HFFc6 (cell line): Measurements from ENCODE around the gene CAMK2N2. TPM values are rescaled to one million over a fixed set of nuclear protein-coding genes. Genes with fewer than 3 reads are reported as not detected.

ENCODE experiments used
- DNase-seq: peaks from one replicate; pipeline ENCODE4 v3.0.0-alpha.2; 2018
- H3K27ac Mint-ChIP-seq: 2 replicates; pipeline ENCODE4 v1.8.0; 2020; ENCODE audit warnings: mild to moderate bottlenecking, mixed read lengths
- H3K27me3 Mint-ChIP-seq: 2 replicates; pipeline ENCODE4 v1.8.0; 2021; ENCODE audit warnings: mild to moderate bottlenecking, moderate library complexity, mixed read lengths; ENCODE audit not compliant: insufficient read depth
- H3K36me3 Mint-ChIP-seq: 2 replicates; pipeline ENCODE4 v1.8.0; 2021; ENCODE audit warnings: low read depth, mixed read lengths
- H3K4me1 Mint-ChIP-seq: 2 replicates; pipeline ENCODE4 v1.8.0; 2020; ENCODE audit warnings: low read depth, mixed read lengths
- H3K4me3 Mint-ChIP-seq: 2 replicates; pipeline ENCODE4 v1.8.0; 2020; ENCODE audit warnings: mild to moderate bottlenecking, moderate library complexity, mixed read lengths
- H3K9me3 Mint-ChIP-seq: 2 replicates; pipeline ENCODE4 v1.8.0; 2020; ENCODE audit warnings: mild to moderate bottlenecking, mixed read lengths
- CTCF ChIP-seq: fragments of 200-600 bp; sonication (generic); IDR thresholded peaks from 2 replicates; pipeline ENCODE4 v1.5.0; 2021; ENCODE audit warnings: antibody characterized with exemption, mild to moderate bottlenecking
- total RNA-seq, 6 experiments: library from RNA; stranded (reverse); fragmentation: NEBNext Ultra II Directional; extraction: Animal tissue kit (Norgen Biotek cat#: 25700); gene quantifications; 2 replicates in 1 of 6; 3 replicates in 5 of 6; pipeline ENCODE4 v1.2.3, GENCODE V29; 2021

The CAMK2N2 gene
- total RNA-seq, 6 experiments from 2014 or later = 2.7 to 6.0 (median 3.4) TPM

- DNase-seq = no peak
- H3K4me1 Mint-ChIP-seq = no peaks in the 10 kb centered on the region
- no peak overlapping the region for H3K27ac Mint-ChIP-seq
- H3K36me3 Mint-ChIP-seq = no peaks in the 10 kb centered on the region
- no peak for TF ChIP-seq CTCF
- no peaks in the 10 kb centered on the region for H3K9me3 Mint-ChIP-seq
- H3K27me3 Mint-ChIP-seq = peaks cover 49% of the 10 kb centered on the region
- H3K4me3 Mint-ChIP-seq = no peak overlapping the region
These were observed 22.3 kb upstream of the CAMK2N2 start for GRCh38 chr3:184283681-184284080.

GRCh38 chr3:184282941-184283340 is 21.6 kb upstream of the CAMK2N2 start:
- peaks cover 54% of the 10 kb centered on the region for H3K27me3 Mint-ChIP-seq
- H3K4me3 Mint-ChIP-seq = no peak overlapping the region

GRCh38 chr3:184277366-184277765 is 16.0 kb upstream of the CAMK2N2 start:
- Mint-ChIP-seq H3K9me3 (no peaks in the 10 kb centered on the region), H3K36me3 (no peaks in the 10 kb centered on the region), H3K27me3 (peaks cover 50% of the 10 kb centered on the region), H3K4me3 (no peak overlapping the region), H3K4me1 (no peaks in the 10 kb centered on the region), H3K27ac (no peak overlapping the region)
- no peak for TF ChIP-seq CTCF
- no peak for DNase-seq

More at GRCh38 chr3:184282941-184283340, 21.6 kb upstream of the CAMK2N2 start:
- TF ChIP-seq CTCF = no peak
- H3K27ac Mint-ChIP-seq = no peak overlapping the region
- no peaks in the 10 kb centered on the region for H3K4me1 Mint-ChIP-seq
- DNase-seq = no peak
- H3K9me3 Mint-ChIP-seq = no peaks in the 10 kb centered on the region
- H3K36me3 Mint-ChIP-seq = no peaks in the 10 kb centered on the region

- TF ChIP-seq CTCF = no peak
- no peaks in the 10 kb centered on the region for H3K36me3 Mint-ChIP-seq
- no peaks in the 10 kb centered on the region for H3K9me3 Mint-ChIP-seq
- H3K4me1 Mint-ChIP-seq = no peaks in the 10 kb centered on the region
- H3K4me3 Mint-ChIP-seq = no peak within 1 kb of the TSS
- H3K27ac Mint-ChIP-seq = no peak within 1 kb of the TSS
- DNase-seq = no peak
- peaks cover 56% of the 10 kb centered on the region for H3K27me3 Mint-ChIP-seq
These were observed 14.9 kb upstream of the CAMK2N2 start, which contains the start of gene ECE2 for GRCh38 chr3:184275961-184276910. ECE2 (plus strand) TSS chr3:184276022; CDS start chr3:184276154, 132 bp downstream.

- H3K27me3 Mint-ChIP-seq = peaks cover 52% of the 10 kb centered on the region
- H3K4me1 Mint-ChIP-seq = no peaks in the 10 kb centered on the region
- H3K4me3 Mint-ChIP-seq = no peak overlapping the region
- no peak for DNase-seq
- no peak overlapping the region for H3K27ac Mint-ChIP-seq
- H3K36me3 Mint-ChIP-seq = no peaks in the 10 kb centered on the region
- no peaks in the 10 kb centered on the region for H3K9me3 Mint-ChIP-seq
- no peak for TF ChIP-seq CTCF
These were observed 14.0 kb upstream of the CAMK2N2 start for GRCh38 chr3:184275381-184275701.
